Activated T-helper 1 cell treated with anti-CD3 and anti-CD28 coated beads, Interleukin-12 subunit alpha, Interleukin-12 subunit beta, Interleukin-2, Interleukin-4 antibody, amounts not matched to agents 30 ng/mL and 10 ng/mL and 1 ng/mL, durations not matched to agents 14 hours and 24 hours and 36 hours (primary cell): ENCODE measurements around the gene SCGN. TPM values are rescaled to one million over a fixed set of nuclear protein-coding genes. Genes with fewer than 3 reads are reported as not detected.
"Not testable (repeated sequence)": the region's sequence is repeated elsewhere in the genome, so short reads cannot be mapped to it uniquely, and the experiment has no call there.

Experiments
- DNase-seq: peaks from one replicate; pipeline ENCODE4 v3.0.0; 2021; ENCODE audit warnings: low spot score
- H3K27ac Mint-ChIP-seq: one replicate; pipeline ENCODE4 v1.8.0; 2021; ENCODE audit warnings: mild to moderate bottlenecking, mixed read lengths
- H3K27me3 Mint-ChIP-seq: one replicate; pipeline ENCODE4 v1.8.0; 2022; ENCODE audit warnings: mild to moderate bottlenecking, moderate library complexity, mixed read lengths; ENCODE audit not compliant: insufficient read depth
- H3K36me3 Mint-ChIP-seq: one replicate; pipeline ENCODE4 v1.8.0; 2021; ENCODE audit warnings: low read depth, mixed read lengths
- H3K4me1 Mint-ChIP-seq: one replicate; pipeline ENCODE4 v1.8.0; 2021; ENCODE audit warnings: low read depth, mixed read lengths
- H3K4me3 Mint-ChIP-seq: one replicate; pipeline ENCODE4 v1.8.0; 2021; ENCODE audit warnings: mild to moderate bottlenecking, moderate library complexity, mixed read lengths
- H3K9me3 Mint-ChIP-seq: one replicate; pipeline ENCODE4 v1.8.0; 2021; ENCODE audit warnings: mixed read lengths
- intact Hi-C: fragments of 100-400 bp; cut with micrococcal nuclease; formaldehyde crosslinking; loops from one replicate; pipeline ENCODE4 v1.15.1; 2024
- total RNA-seq: library from RNA; stranded (reverse); gene quantifications from 2 replicates; pipeline ENCODE4 v1.2.3, GENCODE V29; 2022

The SCGN gene
- total RNA-seq, 1 donor from 2014 or later: not detected

DNA sequence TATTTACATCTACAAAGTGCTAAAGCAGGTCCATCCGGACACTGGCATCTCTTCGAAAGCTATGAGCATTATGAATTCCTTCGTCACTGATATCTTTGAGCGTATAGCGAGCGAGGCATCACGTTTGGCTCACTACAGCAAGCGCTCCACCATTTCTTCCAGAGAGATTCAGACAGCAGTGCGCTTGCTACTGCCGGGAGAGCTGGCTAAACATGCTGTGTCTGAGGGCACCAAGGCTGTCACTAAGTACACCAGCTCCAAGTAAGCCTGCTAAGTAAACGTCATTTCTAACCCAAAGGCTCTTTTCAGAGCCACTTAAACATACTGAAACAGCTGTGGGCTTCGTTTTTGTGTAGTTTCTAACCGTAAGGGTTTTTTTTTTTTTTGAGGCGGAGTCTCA, 75.0 kb downstream of the SCGN start:
- Mint-ChIP-seq H3K36me3 (no peaks in the 10 kb centered on the region), H3K4me3 (no peak overlapping the region), H3K27me3 (peaks cover 19% of the 10 kb centered on the region), H3K4me1 (no peaks in the 10 kb centered on the region), H3K27ac (no peak overlapping the region), H3K9me3 (no peaks in the 10 kb centered on the region)
- no peak for DNase-seq
- intact Hi-C loops: no loop called here

DNA sequence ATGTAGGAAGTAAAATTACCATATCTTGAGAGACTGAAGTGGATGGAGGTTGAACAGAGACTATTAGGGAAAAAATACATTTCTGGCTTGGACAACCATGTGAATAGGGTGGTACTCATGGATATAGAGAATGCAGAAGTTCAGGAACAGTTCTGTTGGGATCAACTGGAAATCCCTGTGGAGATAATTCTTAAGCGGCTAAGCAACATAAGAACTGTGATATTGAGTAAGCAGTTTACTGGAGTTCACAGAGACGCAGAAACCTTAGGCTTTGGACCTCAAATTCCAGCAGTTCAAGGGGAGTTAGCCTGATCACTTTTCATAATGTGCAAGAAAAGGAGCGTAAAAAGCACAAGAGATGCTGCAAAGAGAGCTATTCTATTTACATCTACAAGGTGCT, 78.9 kb downstream of the SCGN start:
- no peaks in the 10 kb centered on the region for H3K4me1 Mint-ChIP-seq
- DNase-seq: no peak
- peaks cover 4% of the 10 kb centered on the region for H3K9me3 Mint-ChIP-seq
- no peaks in the 10 kb centered on the region for H3K36me3 Mint-ChIP-seq
- H3K27ac Mint-ChIP-seq: no peak overlapping the region
- H3K4me3 Mint-ChIP-seq: no peak overlapping the region
- peaks cover 38% of the 10 kb centered on the region for H3K27me3 Mint-ChIP-seq
- intact Hi-C loops: no loop called here

DNA sequence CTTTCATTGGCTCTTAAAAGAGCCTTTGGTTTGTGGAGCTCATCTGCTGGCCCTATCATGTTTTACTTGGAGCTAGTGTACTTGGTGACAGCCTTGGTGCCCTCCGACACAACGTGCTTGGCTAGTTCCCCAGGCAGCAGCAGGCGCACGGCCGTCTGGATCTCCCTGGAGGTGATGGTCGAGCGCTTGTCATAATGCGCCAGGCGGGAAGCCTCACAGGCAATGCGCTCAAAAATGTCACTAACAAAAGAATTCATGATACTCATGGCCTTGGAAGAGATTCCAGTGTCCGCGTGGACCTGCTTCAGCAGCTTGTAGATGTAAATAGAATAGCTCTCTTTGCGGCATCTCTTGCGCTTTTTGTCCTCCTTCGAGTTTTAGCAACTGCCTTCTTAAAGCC, 79.7 kb downstream of the SCGN start:
- no peak for DNase-seq
- H3K4me3 Mint-ChIP-seq: no peak overlapping the region
- H3K27ac Mint-ChIP-seq: no peak overlapping the region
- intact Hi-C loops: no loop called here
- no peaks in the 10 kb centered on the region for H3K36me3 Mint-ChIP-seq
- peaks cover 11% of the 10 kb centered on the region for H3K9me3 Mint-ChIP-seq
- peaks cover 39% of the 10 kb centered on the region for H3K27me3 Mint-ChIP-seq
- no peaks in the 10 kb centered on the region for H3K4me1 Mint-ChIP-seq

DNA sequence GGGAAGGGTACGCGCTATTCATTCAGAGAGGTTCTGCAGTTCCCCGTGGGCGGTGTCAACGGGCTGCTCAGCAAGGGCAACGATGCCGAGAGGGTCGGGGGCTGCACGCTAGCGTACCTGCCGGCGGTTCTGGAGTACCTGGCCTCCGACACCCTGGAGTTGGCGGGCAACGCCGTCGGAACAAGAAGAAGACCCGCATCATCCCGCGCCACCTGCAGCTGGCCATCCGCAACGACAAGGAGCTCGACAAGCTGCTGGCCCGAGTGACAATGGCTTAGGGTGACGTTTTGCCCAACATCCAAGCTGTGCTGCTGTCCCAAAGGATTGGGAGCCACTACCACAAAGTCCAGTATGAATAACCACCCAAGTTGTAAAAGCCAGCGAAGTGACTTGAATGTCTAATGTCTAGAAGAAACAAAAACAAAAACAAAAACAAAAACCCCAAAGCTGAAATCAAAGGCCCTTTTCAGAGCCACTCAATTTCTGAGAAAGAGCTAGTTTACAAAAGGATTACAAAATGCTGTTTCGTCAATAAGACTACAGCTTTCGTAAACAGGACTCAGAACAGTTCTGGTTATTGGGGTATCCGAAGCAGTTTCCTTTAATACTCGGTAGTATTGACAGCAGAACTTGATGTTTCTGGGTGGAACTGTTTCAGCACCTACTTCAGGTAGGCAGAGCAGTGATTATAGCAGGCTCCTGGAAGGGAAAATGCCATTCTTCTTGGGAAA, 80.6 kb downstream of the SCGN start:
- H3K27me3 Mint-ChIP-seq: peaks cover 42% of the 10 kb centered on the region

GRCh38 chr6:25735261-25735660, 83.2 kb downstream of the SCGN start:
- Mint-ChIP-seq H3K4me3 (no peak overlapping the region), H3K36me3 (no peaks in the 10 kb centered on the region), H3K9me3 (peaks cover 20% of the 10 kb centered on the region), H3K27me3 (peaks cover 43% of the 10 kb centered on the region), H3K27ac (no peak overlapping the region), H3K4me1 (no peaks in the 10 kb centered on the region)
- no peak for DNase-seq
- intact Hi-C loops: loop anchor here (5.0 kb wide), 1 partner anchor 207 kb away; no protein-coding TSS in a partner anchor

More for the DNA sequence above, 80.6 kb downstream of the SCGN start:
- Mint-ChIP-seq H3K27ac (no peak overlapping the region), H3K4me1 (no peaks in the 10 kb centered on the region), H3K9me3 (peaks cover 18% of the 10 kb centered on the region), H3K4me3 (no peak overlapping the region), H3K36me3 (no peaks in the 10 kb centered on the region)
- no peak for DNase-seq
- intact Hi-C loops: no loop called here

- intact Hi-C loops: no loop called here
- Mint-ChIP-seq H3K27me3 (peaks cover 11% of the 10 kb centered on the region), H3K36me3 (peaks cover 2% of the 10 kb centered on the region), H3K9me3 (no peaks in the 10 kb centered on the region), H3K27ac (no peak overlapping the region), H3K4me1 (no peaks in the 10 kb centered on the region), H3K4me3 (no peak overlapping the region)
- DNase-seq: no peak
Measured at GRCh38 chr6:25743868-25744267, 91.9 kb downstream of the SCGN start.

GRCh38 chr6:25745836-25746235, 93.8 kb downstream of the SCGN start:
- no peak overlapping the region for H3K4me3 Mint-ChIP-seq
- intact Hi-C loops: no loop called here
- H3K4me1 Mint-ChIP-seq: no peaks in the 10 kb centered on the region
- peaks cover 5% of the 10 kb centered on the region for H3K27me3 Mint-ChIP-seq
- no peak for DNase-seq
- H3K27ac Mint-ChIP-seq: no peak overlapping the region
- H3K9me3 Mint-ChIP-seq: no peaks in the 10 kb centered on the region
- H3K36me3 Mint-ChIP-seq: peaks cover under 1% of the 10 kb centered on the region

GRCh38 chr6:25746968-25747367, 95.0 kb downstream of the SCGN start:
- intact Hi-C loops: no loop called here
- no peak for DNase-seq
- Mint-ChIP-seq H3K9me3 (no peaks in the 10 kb centered on the region), H3K27ac (no peak overlapping the region), H3K4me1 (no peaks in the 10 kb centered on the region), H3K27me3 (peaks cover 5% of the 10 kb centered on the region), H3K4me3 (no peak overlapping the region), H3K36me3 (no peaks in the 10 kb centered on the region)

- Mint-ChIP-seq H3K9me3 (no peaks in the 10 kb centered on the region), H3K27ac (no peak overlapping the region), H3K36me3 (no peaks in the 10 kb centered on the region), H3K27me3 (peaks cover 5% of the 10 kb centered on the region), H3K4me3 (no peak overlapping the region), H3K4me1 (no peaks in the 10 kb centered on the region)
- no peak for DNase-seq
- intact Hi-C loops: no loop called here
Measured at GRCh38 chr6:25747477-25747876, 95.5 kb downstream of the SCGN start.

DNA sequence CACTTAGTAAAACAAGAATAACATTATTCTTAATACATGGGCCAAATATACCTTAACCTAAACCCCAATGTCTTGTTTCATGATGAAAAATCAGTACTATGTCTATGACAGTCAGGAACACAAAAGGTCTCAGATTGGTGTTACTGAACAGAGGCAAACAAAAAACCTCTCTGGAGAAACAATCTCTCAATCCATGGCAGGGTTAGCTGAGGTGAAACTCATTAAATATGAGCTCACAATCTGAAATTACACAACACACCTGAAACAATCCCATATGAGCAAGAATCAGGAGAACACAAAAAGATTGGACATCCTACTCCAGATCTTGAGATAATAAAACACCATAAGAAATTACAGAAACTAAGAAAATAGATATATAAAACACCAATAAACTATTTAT, 96.0 kb downstream of the SCGN start:
- intact Hi-C loops: no loop called here
- Mint-ChIP-seq H3K4me3 (no peak overlapping the region), H3K27me3 (peaks cover 7% of the 10 kb centered on the region), H3K36me3 (no peaks in the 10 kb centered on the region), H3K4me1 (no peaks in the 10 kb centered on the region), H3K27ac (no peak overlapping the region), H3K9me3 (no peaks in the 10 kb centered on the region)
- DNase-seq: no peak

GRCh38 chr6:25748601-25749517, 96.8 kb downstream of the SCGN start:
- H3K27ac Mint-ChIP-seq, H3K27me3 Mint-ChIP-seq, H3K36me3 Mint-ChIP-seq, H3K9me3 Mint-ChIP-seq, H3K4me3 Mint-ChIP-seq, intact Hi-C loops, DNase-seq, H3K4me1 Mint-ChIP-seq: not testable (repeated sequence)

DNA sequence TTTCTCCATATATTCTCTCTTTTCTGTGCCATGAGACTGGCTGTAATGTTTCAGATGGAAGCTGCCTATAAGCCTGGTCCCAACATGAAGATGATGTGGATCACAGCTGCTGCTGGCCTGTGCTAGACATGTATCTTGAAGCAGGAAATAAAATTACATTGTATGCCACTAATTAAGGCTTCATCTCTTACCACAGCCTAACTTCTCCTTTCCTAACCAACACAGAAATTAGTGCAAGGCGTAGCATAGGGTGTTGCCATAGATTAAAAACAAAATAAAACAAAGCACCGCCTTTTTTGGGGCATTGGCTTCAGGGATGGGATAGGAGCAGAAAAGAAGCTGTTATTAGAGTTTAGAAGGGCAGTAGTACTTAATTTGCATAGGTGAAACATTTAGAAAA, 97.8 kb downstream of the SCGN start:
- Mint-ChIP-seq H3K27ac (no peak overlapping the region), H3K27me3 (peaks cover 4% of the 10 kb centered on the region), H3K4me1 (no peaks in the 10 kb centered on the region), H3K4me3 (no peak overlapping the region), H3K36me3 (no peaks in the 10 kb centered on the region), H3K9me3 (no peaks in the 10 kb centered on the region)
- DNase-seq: no peak
- intact Hi-C loops: no loop called here

- Mint-ChIP-seq H3K27me3 (peaks cover 7% of the 10 kb centered on the region), H3K27ac (no peak overlapping the region), H3K4me1 (no peaks in the 10 kb centered on the region), H3K4me3 (no peak overlapping the region), H3K9me3 (no peaks in the 10 kb centered on the region), H3K36me3 (no peaks in the 10 kb centered on the region)
- DNase-seq: no peak
- intact Hi-C loops: no loop called here
Measured at GRCh38 chr6:25750906-25751305, 98.9 kb downstream of the SCGN start.
